K562 (cell line): ENCODE results near the gene DGCR2. TPM values are rescaled to one million over a fixed set of nuclear protein-coding genes. Genes with fewer than 3 reads are reported as not detected.

Experiments
- ATAC-seq: fragments of 200-7000 bp; cut with Tn5 transposase; 3 replicates; pipeline ENCODE4 v1.9.1; 2020; ENCODE audit warnings: moderate library complexity
- BruUV-seq: library from RNA; stranded (reverse); fragments of 400-500 nt; replicated peaks from 2 replicates; lab custom pipeline; 2021; lab: Mats Ljungman, UMichigan
- CTCF ChIA-PET: fragments of 300-600 bp; formaldehyde crosslinking; extraction: SDS; loops from one replicate; lab custom pipeline; 2021; ENCODE audit warnings: low intra/inter-chr PET ratio; lab: Yijun Ruan, JAX
- POLR2A ChIA-PET: fragments of 300-600, 350-650 bp; sonication (Branson Sonifier 250); formaldehyde crosslinking; extraction: SDS; loops from one replicate; lab custom pipeline; 2021; ENCODE audit warnings: antibody characterized with exemption, inconsistent platforms; lab: Yijun Ruan, JAX
- DNase-seq, 4 experiments: peaks; one replicate each; pipeline versions ENCODE4 v3.0.0 to v3.0.0-alpha.2; 2011 to 2018; ENCODE audit warnings: low spot score in 3 of 4, mixed read lengths in 3 of 4; ENCODE audit errors: extremely low read depth in 1 of 4
- FAIRE-seq: peaks from 2 replicates; lab custom pipeline; 2011; peaks lifted over from hg19 to GRCh38; lab: Jason Lieb, UNC
- H2AFZ ChIP-seq: 2 replicates; pipeline ENCODE4 v1.6.0; 2011; ENCODE audit warnings: low read depth, low read length, control low read depth, inconsistent platforms
- H3K27ac ChIP-seq: fragments of 200-600 bp; 3 replicates; pipeline ENCODE4 v1.8.0; 2011; ENCODE audit warnings: low read depth, mild to moderate bottlenecking, control low read depth, inconsistent platforms, low read length, moderate library complexity, mixed read lengths; ENCODE audit errors: extremely low read depth
- H3K27me3 ChIP-seq, 2 experiments: fragments of 300-600 bp in 1 of 2; 2 replicates in 1 of 2; 3 replicates in 1 of 2; pipeline versions ENCODE4 v1.6.0 to v1.8.0; 2011; ENCODE audit warnings: inconsistent platforms in 2 of 2, low read length in 2 of 2, mild to moderate bottlenecking in 1 of 2, mixed read lengths in 1 of 2, moderate library complexity in 1 of 2; ENCODE audit not compliant: control insufficient read depth in 2 of 2, insufficient read depth in 2 of 2
- H3K36me3 ChIP-seq: fragments of 300-600 bp; 3 replicates; pipeline ENCODE4 v1.8.0; 2011; ENCODE audit warnings: mild to moderate bottlenecking, low read length, inconsistent platforms; ENCODE audit not compliant: control insufficient read depth, insufficient read depth
- H3K4me1 ChIP-seq, 2 experiments: fragments of 200-600 bp in 1 of 2; replicated peaks in 1 of 2; 2 replicates in 1 of 2; 3 replicates in 1 of 2; pipeline versions ENCODE4 v1.5.1 to v1.8.0; 2011; ENCODE audit warnings: inconsistent platforms in 2 of 2, low read length in 2 of 2, mild to moderate bottlenecking in 1 of 2, mixed read lengths in 1 of 2, moderate library complexity in 1 of 2; ENCODE audit not compliant: control insufficient read depth in 2 of 2, insufficient read depth in 2 of 2
- H3K4me2 ChIP-seq: 2 replicates; pipeline ENCODE4 v1.6.1; 2011; ENCODE audit warnings: low read length, control low read depth, inconsistent platforms, mixed read lengths; ENCODE audit not compliant: insufficient read depth
- H3K4me3 ChIP-seq: fragments of 200-600 bp; sonication (generic), shearing (Covaris generic); 2 replicates; pipeline ENCODE4 v1.5.1; 2016; ENCODE audit warnings: control low read depth, inconsistent platforms
- H3K79me2 ChIP-seq: fragments of 200-600 bp; 3 replicates; pipeline ENCODE4 v1.8.0; 2011; ENCODE audit warnings: low read length, inconsistent platforms; ENCODE audit not compliant: control insufficient read depth, insufficient read depth
- H3K9ac ChIP-seq, 2 experiments: 2 replicates each; pipeline versions ENCODE4 v1.6.0 to v1.6.1; 2011; ENCODE audit warnings: low read depth in 2 of 2, low read length in 2 of 2, control low read depth in 1 of 2, inconsistent platforms in 1 of 2, mild to moderate bottlenecking in 1 of 2, mixed read lengths in 1 of 2; ENCODE audit not compliant: insufficient read depth in 1 of 2
- H3K9me1 ChIP-seq: one replicate; pipeline ENCODE4 v1.6.0; 2011; ENCODE audit warnings: inconsistent platforms, mild to moderate bottlenecking, low read length, moderate library complexity; ENCODE audit not compliant: control insufficient read depth, insufficient read depth
- H3K9me3 ChIP-seq: replicated peaks from 2 replicates; pipeline ENCODE4 v1.5.1; 2011; ENCODE audit warnings: low read depth, low read length, inconsistent platforms; ENCODE audit not compliant: control insufficient read depth, insufficient read depth
- H4K20me1 ChIP-seq: replicated peaks from 2 replicates; pipeline ENCODE4 v1.6.1; 2011; ENCODE audit warnings: low read length, inconsistent platforms, mixed read lengths; ENCODE audit not compliant: control insufficient read depth, insufficient read depth
- CBFB ChIP-seq: sonication (generic); formaldehyde crosslinking; IDR thresholded peaks from 2 replicates; pipeline ENCODE4 v1.4.0; 2020; ENCODE audit warnings: mild to moderate bottlenecking, missing genetic modification reagents
- CHD1 ChIP-seq: fragments of 200-600 bp; sonication (generic); IDR thresholded peaks from one replicate; pipeline ENCODE4 v1.6.1; 2012; ENCODE audit warnings: mild to moderate bottlenecking, moderate library complexity, low read length, inconsistent platforms
- GABPB1 ChIP-seq: sonication (generic); formaldehyde crosslinking; IDR thresholded peaks from 2 replicates; pipeline ENCODE4 v1.8.0; 2022; ENCODE audit warnings: mild to moderate bottlenecking, missing genetic modification reagents
- ZBTB1 ChIP-seq: sonication (generic); formaldehyde crosslinking; IDR thresholded peaks from 2 replicates; pipeline ENCODE4 v1.8.1; 2023; ENCODE audit warnings: missing genetic modification reagents, low read depth, mild to moderate bottlenecking, borderline replicate concordance
- ZNF143 ChIP-seq: sonication (generic); formaldehyde crosslinking; IDR thresholded peaks from 2 replicates; pipeline ENCODE4 v1.9.0; 2022; ENCODE audit warnings: mild to moderate bottlenecking, missing genetic modification reagents
- whole genome bisulfite sequencing: fragments of 100-300 bp; shearing (Covaris generic); methylation state at CpG from one replicate; pipeline ENCODE4 v1.1.6; 2016; ENCODE audit warnings: low coverage, mixed read lengths; ENCODE audit not compliant: insufficient coverage; ENCODE audit errors: missing lambda C conversion rate; 5-methylcytosine and 5-hydroxymethylcytosine counted together
- in situ Hi-C: fragments of 300-500 bp; cut with MboI; formaldehyde crosslinking; loops from 4 replicates; pipeline ENCODE4 v1.15.0; 2018; ENCODE audit warnings: inconsistent platforms, mixed read lengths
- intact Hi-C: fragments of 100-400 bp; cut with micrococcal nuclease; formaldehyde crosslinking; loops from 2 replicates; pipeline ENCODE4 v1.14.2; 2022
- polyA plus RNA-seq, 8 experiments: library from polyadenylated mRNA; depleted of rRNA in 4 of 8; stranded (reverse) in 5 of 8; unstranded in 3 of 8; fragments of >200 nt; fragmentation: Nextera tagmentation in 2 of 8; fragmentation: Illumina TruSeq in 1 of 8; extraction: Ambion mirVana in 2 of 8; extraction: Trizol in 1 of 8; gene quantifications; 2 replicates each; pipeline versions ENCODE4 v1.2.1 to v1.2.3, GENCODE V29; 2011 to 2014; ENCODE audit warnings: inconsistent platforms in 1 of 8, missing spikeins in 1 of 8
- total RNA-seq, 7 experiments: library from RNA; depleted of rRNA in 6 of 7; stranded (reverse); fragments of >200 nt in 6 of 7; fragmentation: Illumina TruSeq in 2 of 7; extraction: Trizol in 2 of 7; gene quantifications; 2 replicates each; pipeline versions ENCODE4 v1.2.1 to v1.2.3, GENCODE V29; 2011 to 2021; ENCODE audit warnings: low replicate concordance in 1 of 7
- TF ChIP-seq, protein P1 (sequence below): sonication (generic); formaldehyde crosslinking; IDR thresholded peaks from 2 replicates; pipeline ENCODE4 v1.8.1; 2022; ENCODE audit warnings: missing genetic modification reagents
- TF ChIP-seq, protein P2 (sequence below): sonication (generic); formaldehyde crosslinking; IDR thresholded peaks from 2 replicates; pipeline ENCODE4 v1.8.1; 2022; ENCODE audit warnings: missing genetic modification reagents

The DGCR2 gene
- total and polyA plus RNA-seq, 9 of the 15 experiments (the other 6 are each of a cell fraction or from before 2014, with no cell fraction given), result 0.69 to 101 (median 56.4) TPM

DNA sequence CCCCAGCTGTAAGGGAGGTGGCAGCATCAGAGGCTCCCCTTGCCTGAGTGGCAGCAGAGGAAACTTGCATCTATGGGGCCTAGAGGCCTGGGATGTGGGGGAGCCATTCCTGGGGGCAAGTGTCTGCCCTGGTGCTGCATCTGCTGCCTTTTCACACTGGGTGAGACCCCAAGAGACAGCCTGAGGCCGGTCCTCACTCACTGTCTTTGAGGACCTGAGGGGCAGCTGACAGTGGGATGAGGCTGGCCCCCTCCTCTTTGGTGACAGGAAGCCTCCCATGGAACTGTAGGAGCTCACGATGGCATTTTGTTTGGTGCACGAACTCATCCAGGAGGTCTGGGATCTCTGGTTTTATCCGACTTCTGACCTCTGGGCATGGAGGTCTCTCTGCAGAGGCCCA lies 104.0 kb downstream of the DGCR2 start:
- 1% methylated on average over 4 of the region's 4 CpGs for WGBS

More for the DNA sequence above, 104.0 kb downstream of the DGCR2 start:
- POLR2A ChIA-PET, result interaction anchor here (0.7 to 3.8 kb wide), 4 partner anchors 10 to 133 kb away, joined by 3 to 13 read pairs (median 4); no protein-coding TSS in a partner anchor
- no peak; the same call in 2 of the 3 replicates for ATAC-seq
- DNase-seq, result peak in 1 of 4 experiments; percentile 16
- no peaks in the 10 kb centered on the region for H3K79me2 ChIP-seq
- H3K27ac ChIP-seq, result no peak overlapping the region
- CTCF ChIA-PET, result no interaction called here
- no peaks in the 10 kb centered on the region for H3K9me3 ChIP-seq
- no peaks in the 10 kb centered on the region; a peak in 1 of 5 replicates for H3K4me1 ChIP-seq
- H3K27me3 ChIP-seq, result peaks cover 59 to 65% of the 10 kb centered on the region in 2 experiments
- no peak overlapping the region for H3K4me3 ChIP-seq
- in situ Hi-C loops, result no loop called here
- H3K9me1 ChIP-seq, result no peaks in the 10 kb centered on the region
- no peaks in the 10 kb centered on the region for H3K36me3 ChIP-seq
- no peak overlapping the region; a peak in 1 of 4 replicates for H3K9ac ChIP-seq
- H3K4me2 ChIP-seq, result no peak overlapping the region
- peaks cover 24% of the 10 kb centered on the region; the same call in 1 of the 2 replicates for H4K20me1 ChIP-seq
- FAIRE-seq, result no peak
- no peak overlapping the region for H2AFZ ChIP-seq
- intact Hi-C loops, result no loop called here
- TF ChIP-seq, protein P1, sequence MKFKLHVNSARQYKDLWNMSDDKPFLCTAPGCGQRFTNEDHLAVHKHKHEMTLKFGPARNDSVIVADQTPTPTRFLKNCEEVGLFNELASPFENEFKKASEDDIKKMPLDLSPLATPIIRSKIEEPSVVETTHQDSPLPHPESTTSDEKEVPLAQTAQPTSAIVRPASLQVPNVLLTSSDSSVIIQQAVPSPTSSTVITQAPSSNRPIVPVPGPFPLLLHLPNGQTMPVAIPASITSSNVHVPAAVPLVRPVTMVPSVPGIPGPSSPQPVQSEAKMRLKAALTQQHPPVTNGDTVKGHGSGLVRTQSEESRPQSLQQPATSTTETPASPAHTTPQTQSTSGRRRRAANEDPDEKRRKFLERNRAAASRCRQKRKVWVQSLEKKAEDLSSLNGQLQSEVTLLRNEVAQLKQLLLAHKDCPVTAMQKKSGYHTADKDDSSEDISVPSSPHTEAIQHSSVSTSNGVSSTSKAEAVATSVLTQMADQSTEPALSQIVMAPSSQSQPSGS (CRISPR knock-in tag), result no peak
- TF ChIP-seq CBFB (CRISPR knock-in tag) (0 out of 2 replicates have a peak, but pooled peaks have one; percentile 67), ZBTB1 (CRISPR knock-in tag) (0 out of 2 replicates have a peak, but pooled peaks have one; percentile 18), GABPB1 (CRISPR knock-in tag) (0 out of 2 replicates have a peak, but pooled peaks have one; percentile 12), CHD1 (peak; percentile 10), ZNF143 (CRISPR knock-in tag) (no peak)
- TF ChIP-seq, protein P2, sequence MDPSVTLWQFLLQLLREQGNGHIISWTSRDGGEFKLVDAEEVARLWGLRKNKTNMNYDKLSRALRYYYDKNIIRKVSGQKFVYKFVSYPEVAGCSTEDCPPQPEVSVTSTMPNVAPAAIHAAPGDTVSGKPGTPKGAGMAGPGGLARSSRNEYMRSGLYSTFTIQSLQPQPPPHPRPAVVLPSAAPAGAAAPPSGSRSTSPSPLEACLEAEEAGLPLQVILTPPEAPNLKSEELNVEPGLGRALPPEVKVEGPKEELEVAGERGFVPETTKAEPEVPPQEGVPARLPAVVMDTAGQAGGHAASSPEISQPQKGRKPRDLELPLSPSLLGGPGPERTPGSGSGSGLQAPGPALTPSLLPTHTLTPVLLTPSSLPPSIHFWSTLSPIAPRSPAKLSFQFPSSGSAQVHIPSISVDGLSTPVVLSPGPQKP (CRISPR knock-in tag), result peak; percentile 38; the same call in 1 of the 2 replicates
- BruUV-seq, result no TSS peak
